Panc1 (cell line): Measurements from ENCODE around the gene CEP290. TPM values are rescaled to one million over a fixed set of nuclear protein-coding genes. Genes with fewer than 3 reads are reported as not detected.
"Not testable (repeated sequence)": the region's sequence is repeated elsewhere in the genome, so short reads cannot be mapped to it uniquely, and the experiment has no call there.

Experiments
- ATAC-seq: fragments of 200-7000 bp; cut with Tn5 transposase; 2 replicates; pipeline ENCODE4 v1.9.1; 2020; ENCODE audit warnings: mild to moderate bottlenecking, moderate library complexity
- BruUV-seq: library from RNA; stranded (reverse); fragments of 400-500 nt; replicated peaks from 2 replicates; lab custom pipeline; 2021; lab: Mats Ljungman, UMichigan
- CTCF ChIA-PET: fragments of 300-600 bp; sonication (Branson Sonifier 250); formaldehyde crosslinking; loops from one replicate; lab custom pipeline; 2022; ENCODE audit warnings: antibody characterized with exemption; lab: Charles Lee
- POLR2A ChIA-PET: fragments of 300-600 bp; sonication (Branson Sonifier 250); formaldehyde crosslinking; loops from one replicate; lab custom pipeline; 2022; ENCODE audit warnings: antibody characterized with exemption; lab: Charles Lee
- DNase-seq: peaks from one replicate; pipeline ENCODE4 v3.0.0-alpha.2; 2010; ENCODE audit warnings: low read depth, low spot score
- H3K27ac ChIP-seq: 2 replicates; pipeline ENCODE4 v1.5.1; 2011; ENCODE audit warnings: mild to moderate bottlenecking, low read length, inconsistent platforms
- H3K27me3 ChIP-seq: fragments of 200-500 bp; sonication (Bioruptor generic); 2 replicates; pipeline ENCODE4 v1.6.0; 2014; ENCODE audit warnings: low read length, inconsistent platforms; ENCODE audit not compliant: control insufficient read depth, insufficient read depth
- H3K36me3 ChIP-seq: fragments of 200-500 bp; sonication (Bioruptor generic); 2 replicates; pipeline ENCODE4 v1.5.1; 2014; ENCODE audit warnings: inconsistent platforms, mild to moderate bottlenecking, low read length, moderate library complexity; ENCODE audit not compliant: control insufficient read depth, insufficient read depth
- H3K4me1 ChIP-seq: 2 replicates; pipeline ENCODE4 v1.5.1; 2011; ENCODE audit warnings: inconsistent platforms, mild to moderate bottlenecking, low read length, moderate library complexity; ENCODE audit not compliant: control insufficient read depth, insufficient read depth
- H3K4me3 ChIP-seq, 2 experiments: 2 replicates each; pipeline ENCODE4 v1.5.1; 2011 to 2012; ENCODE audit warnings: low read depth in 2 of 2, low read length in 2 of 2, mild to moderate bottlenecking in 2 of 2, inconsistent platforms in 1 of 2, moderate library complexity in 1 of 2
- H3K9me3 ChIP-seq: fragments of 200-500 bp; sonication (Bioruptor generic); 2 replicates; pipeline ENCODE4 v1.5.1; 2014; ENCODE audit warnings: low read depth, mild to moderate bottlenecking, inconsistent platforms, low read length, moderate library complexity; ENCODE audit not compliant: control insufficient read depth, insufficient read depth
- CTCF ChIP-seq: fragments of 450-650 bp; IDR thresholded peaks from 2 replicates; pipeline ENCODE4 v1.5.1; 2017; ENCODE audit warnings: mild to moderate bottlenecking
- POLR2AphosphoS5 ChIP-seq: IDR thresholded peaks from 2 replicates; pipeline ENCODE4 v1.6.1; 2012; ENCODE audit warnings: mild to moderate bottlenecking, low read depth, low read length, moderate library complexity
- REST ChIP-seq, 2 experiments: IDR thresholded peaks; 2 replicates each; pipeline ENCODE4 v1.6.1; 2011 to 2012; ENCODE audit warnings: low read depth in 2 of 2, control low read depth in 1 of 2, low read length in 1 of 2, mild to moderate bottlenecking in 1 of 2, moderate library complexity in 1 of 2; ENCODE audit not compliant: insufficient read depth in 1 of 2
- SIN3A ChIP-seq: IDR thresholded peaks from 2 replicates; pipeline ENCODE4 v1.6.1; 2012; ENCODE audit warnings: low read depth, mild to moderate bottlenecking, low read length, moderate library complexity, borderline replicate concordance; ENCODE audit not compliant: insufficient read depth
- TCF7L2 ChIP-seq: IDR thresholded peaks from 2 replicates; pipeline ENCODE4 v1.6.1; 2011; ENCODE audit warnings: mild to moderate bottlenecking, low read depth, low read length, inconsistent platforms
- in situ Hi-C: cut with HindIII; loops from 2 replicates; pipeline ENCODE4 v1.10.0; 2016; ENCODE audit warnings: low sequenced_read_pairs, low pct_unique_long_range_greater_than_20kb
- intact Hi-C: fragments of 100-400 bp; cut with micrococcal nuclease; formaldehyde crosslinking; loops from one replicate; pipeline ENCODE4 v1.10.0; 2022; ENCODE audit not compliant: unreplicated experiment
- total RNA-seq: library from RNA; stranded (reverse); gene quantifications from one replicate; pipeline ENCODE4 v1.2.1, GENCODE V29; 2021; ENCODE audit not compliant: unreplicated experiment

CEP290 gene
- total RNA-seq, 1 experiment from 2014 or later, result 14.6 TPM

- intact Hi-C loops, result no loop called here
- Histone ChIP-seq H3K4me3 (peak overlapping the region; percentile 93 to 98), H3K27ac (peak overlapping the region; percentile 88), H3K36me3 (peaks cover 5% of the 10 kb centered on the region), H3K9me3 (no peaks in the 10 kb centered on the region), H3K4me1 (peaks cover 7% of the 10 kb centered on the region; the same call in 1 of the 2 replicates), H3K27me3 (no peaks in the 10 kb centered on the region)
- BruUV-seq, result no TSS peak
- TF ChIP-seq REST (IDR thresholded peaks at IDR 0.05; ENCODE audit: insufficient read depth in 1 of 2, low read depth in 2 of 2, low read length in 1 of 2) (no peak), CTCF (no peak), SIN3A (no peak), TCF7L2 (no peak), POLR2AphosphoS5 (no peak)
- in situ Hi-C loops, result no loop called here
- POLR2A ChIA-PET, result interaction anchor here (1.0 kb wide), 1 partner anchor 9 kb away, joined by 6 read pairs; no protein-coding TSS in a partner anchor
- ATAC-seq, result no peak
- CTCF ChIA-PET, result no interaction called here
- no peak for DNase-seq
Observed at GRCh38 chr12:88141425-88141773, 489 bp downstream of the CEP290 start.

GRCh38 chr12:88139711-88140110 lies 2.2 kb downstream of the CEP290 start:
- in situ Hi-C loops, BruUV-seq, POLR2A ChIA-PET, H3K9me3 ChIP-seq, DNase-seq, H3K4me1 ChIP-seq, H3K4me3 ChIP-seq, intact Hi-C loops, H3K27me3 ChIP-seq, H3K27ac ChIP-seq, CTCF ChIA-PET, ATAC-seq, H3K36me3 ChIP-seq: not testable (repeated sequence)

GRCh38 chr12:88133181-88133580 lies 8.7 kb downstream of the CEP290 start:
- intact Hi-C loops, BruUV-seq, ATAC-seq, DNase-seq, CTCF ChIA-PET, H3K9me3 ChIP-seq, H3K4me3 ChIP-seq, in situ Hi-C loops, H3K27ac ChIP-seq, H3K4me1 ChIP-seq, H3K27me3 ChIP-seq, H3K36me3 ChIP-seq: not testable (repeated sequence)
- POLR2A ChIA-PET, result interaction anchor here (1.1 kb wide), 1 partner anchor 9 kb away, joined by 6 read pairs; the partner anchor contains the start of genes CEP290 and TMTC3
